Loucy (cell line): ENCODE data around the gene SAMD4B.
"Not testable (repeated sequence)": the region's sequence is repeated elsewhere in the genome, so short reads cannot be mapped to it uniquely, and the experiment has no call there.

Experiments
- H2AFZ ChIP-seq: fragments of 200-600 bp; sonication (generic); 2 replicates; pipeline ENCODE4 v1.6.0; 2016; ENCODE audit warnings: antibody characterized with exemption, mild to moderate bottlenecking, low read length, moderate library complexity
- H3F3A ChIP-seq: fragments of 200-600 bp; 2 replicates; pipeline ENCODE4 v1.6.0; 2016; ENCODE audit warnings: antibody characterized with exemption, low read depth, mild to moderate bottlenecking
- H3K27me3 ChIP-seq: fragments of 200-600 bp; sonication (generic); 2 replicates; pipeline ENCODE4 v1.6.1; 2014; ENCODE audit warnings: low read length, mild to moderate bottlenecking; ENCODE audit not compliant: insufficient read depth, poor library complexity, severe bottlenecking
- H3K36me3 ChIP-seq: fragments of 200-600 bp; sonication (generic); 2 replicates; pipeline ENCODE4 v1.6.1; 2016; ENCODE audit warnings: low read length; ENCODE audit not compliant: insufficient read depth
- H3K4me1 ChIP-seq: fragments of 200-600 bp; sonication (generic); 2 replicates; pipeline ENCODE4 v1.5.1; 2014; ENCODE audit warnings: low read length, mild to moderate bottlenecking; ENCODE audit not compliant: insufficient read depth, poor library complexity, severe bottlenecking
- H3K4me2 ChIP-seq: fragments of 200-600 bp; sonication (generic); 2 replicates; pipeline ENCODE4 v1.6.0; 2014; ENCODE audit warnings: antibody characterized with exemption, low read length, low read depth, mild to moderate bottlenecking; ENCODE audit not compliant: poor library complexity, severe bottlenecking
- H3K4me3 ChIP-seq: fragments of 200-600 bp; sonication (generic); 2 replicates; pipeline ENCODE4 v1.5.1; 2014; ENCODE audit warnings: low read length, mild to moderate bottlenecking, mixed read lengths; ENCODE audit not compliant: poor library complexity, severe bottlenecking
- H3K79me2 ChIP-seq: fragments of 200-600 bp; sonication (generic); 2 replicates; pipeline ENCODE4 v1.6.1; 2014; ENCODE audit warnings: low read length; ENCODE audit not compliant: insufficient read depth
- H3K9ac ChIP-seq: fragments of 200-600 bp; sonication (generic); 2 replicates; pipeline ENCODE4 v1.6.0; 2014; ENCODE audit warnings: mild to moderate bottlenecking, low read depth, low read length, moderate library complexity; ENCODE audit not compliant: poor library complexity, severe bottlenecking
- H3K9me2 ChIP-seq: fragments of 200-600 bp; sonication (generic); replicated peaks from 2 replicates; pipeline ENCODE4 v1.6.1; 2016; ENCODE audit warnings: low read depth, low read length, mixed read lengths
- H3K9me3 ChIP-seq: fragments of 200-600 bp; sonication (generic); 2 replicates; pipeline ENCODE4 v1.6.1; 2014; ENCODE audit warnings: mild to moderate bottlenecking, antibody characterized with exemption, low read length, low read depth; ENCODE audit not compliant: insufficient read depth
- H4K20me1 ChIP-seq: fragments of 200-600 bp; sonication (generic); 2 replicates; pipeline ENCODE4 v1.6.0; 2014; ENCODE audit warnings: antibody characterized with exemption, low read length, mild to moderate bottlenecking; ENCODE audit not compliant: insufficient read depth, poor library complexity, severe bottlenecking
- EZH2phosphoT487 ChIP-seq: fragments of 200-600 bp; IDR thresholded peaks from 2 replicates; pipeline ENCODE4 v1.6.1; 2018; ENCODE audit warnings: antibody characterized with exemption, mild to moderate bottlenecking, moderate library complexity, borderline replicate concordance
- TF ChIP-seq, protein P1 (sequence below): fragments of 200-600 bp; sonication (generic); conservative IDR thresholded peaks from 2 replicates; pipeline ENCODE4 v1.5.1; 2014; ENCODE audit warnings: mild to moderate bottlenecking, antibody characterized with exemption, low read length

Gene SAMD4B

GRCh38 chr19:39377373-39378362, 35.4 kb downstream of the SAMD4B start:
- no peak overlapping the region for H3K4me2 ChIP-seq
- peaks cover 87% of the 10 kb centered on the region; the same call in 1 of the 2 replicates for H3K36me3 ChIP-seq
- H3K9ac ChIP-seq: no peak overlapping the region
- no peak overlapping the region for H2AFZ ChIP-seq
- no peaks in the 10 kb centered on the region for H3K9me2 ChIP-seq
- TF ChIP-seq, protein P1, sequence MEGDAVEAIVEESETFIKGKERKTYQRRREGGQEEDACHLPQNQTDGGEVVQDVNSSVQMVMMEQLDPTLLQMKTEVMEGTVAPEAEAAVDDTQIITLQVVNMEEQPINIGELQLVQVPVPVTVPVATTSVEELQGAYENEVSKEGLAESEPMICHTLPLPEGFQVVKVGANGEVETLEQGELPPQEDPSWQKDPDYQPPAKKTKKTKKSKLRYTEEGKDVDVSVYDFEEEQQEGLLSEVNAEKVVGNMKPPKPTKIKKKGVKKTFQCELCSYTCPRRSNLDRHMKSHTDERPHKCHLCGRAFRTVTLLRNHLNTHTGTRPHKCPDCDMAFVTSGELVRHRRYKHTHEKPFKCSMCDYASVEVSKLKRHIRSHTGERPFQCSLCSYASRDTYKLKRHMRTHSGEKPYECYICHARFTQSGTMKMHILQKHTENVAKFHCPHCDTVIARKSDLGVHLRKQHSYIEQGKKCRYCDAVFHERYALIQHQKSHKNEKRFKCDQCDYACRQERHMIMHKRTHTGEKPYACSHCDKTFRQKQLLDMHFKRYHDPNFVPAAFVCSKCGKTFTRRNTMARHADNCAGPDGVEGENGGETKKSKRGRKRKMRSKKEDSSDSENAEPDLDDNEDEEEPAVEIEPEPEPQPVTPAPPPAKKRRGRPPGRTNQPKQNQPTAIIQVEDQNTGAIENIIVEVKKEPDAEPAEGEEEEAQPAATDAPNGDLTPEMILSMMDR: no peak
- TF ChIP-seq EZH2phosphoT487: no peak
- H3K4me3 ChIP-seq: no peak overlapping the region
- no peaks in the 10 kb centered on the region for H3K79me2 ChIP-seq
- H4K20me1 ChIP-seq: no peaks in the 10 kb centered on the region
- no peaks in the 10 kb centered on the region for H3K4me1 ChIP-seq
- H3K27me3 ChIP-seq: no peaks in the 10 kb centered on the region
- no peaks in the 10 kb centered on the region for H3F3A ChIP-seq
- H3K9me3 ChIP-seq: no peaks in the 10 kb centered on the region

- H3K27me3 ChIP-seq, H3K4me2 ChIP-seq, H3K4me1 ChIP-seq, H3K9ac ChIP-seq, H3K79me2 ChIP-seq, H3F3A ChIP-seq, H4K20me1 ChIP-seq, H3K9me3 ChIP-seq, H3K4me3 ChIP-seq, H3K9me2 ChIP-seq, H2AFZ ChIP-seq: not testable (repeated sequence)
- H3K36me3 ChIP-seq: peaks cover 83% of the 10 kb centered on the region; the same call in 1 of the 2 replicates
Observed at GRCh38 chr19:39379366-39379765, 37.1 kb downstream of the SAMD4B start.

- Histone ChIP-seq H3K27me3 (no peaks in the 10 kb centered on the region), H4K20me1 (no peaks in the 10 kb centered on the region), H3K9me3 (no peaks in the 10 kb centered on the region), H3K4me3 (no peak overlapping the region), H3K4me2 (no peak overlapping the region), H3K9ac (no peak overlapping the region), H3F3A (no peaks in the 10 kb centered on the region), H3K4me1 (no peaks in the 10 kb centered on the region), H3K9me2 (no peaks in the 10 kb centered on the region), H3K36me3 (peaks cover 80% of the 10 kb centered on the region; the same call in 1 of the 2 replicates), H3K79me2 (no peaks in the 10 kb centered on the region), H2AFZ (no peak overlapping the region)
- TF ChIP-seq, protein P1: no peak
- no peak for TF ChIP-seq EZH2phosphoT487
Observed at GRCh38 chr19:39379865-39380396, 37.7 kb downstream of the SAMD4B start.
